Measurements from ENCODE around the gene MAD1L1. TPM values are rescaled to one million over a fixed set of nuclear protein-coding genes. Genes with fewer than 3 reads are reported as not detected.

Gene MAD1L1
- total and polyA plus RNA-seq, 2 donors (not counting 3 experiments of a cell fraction or from before 2014, with no cell fraction given), result 34.1 to 42.3 TPM

DNA sequence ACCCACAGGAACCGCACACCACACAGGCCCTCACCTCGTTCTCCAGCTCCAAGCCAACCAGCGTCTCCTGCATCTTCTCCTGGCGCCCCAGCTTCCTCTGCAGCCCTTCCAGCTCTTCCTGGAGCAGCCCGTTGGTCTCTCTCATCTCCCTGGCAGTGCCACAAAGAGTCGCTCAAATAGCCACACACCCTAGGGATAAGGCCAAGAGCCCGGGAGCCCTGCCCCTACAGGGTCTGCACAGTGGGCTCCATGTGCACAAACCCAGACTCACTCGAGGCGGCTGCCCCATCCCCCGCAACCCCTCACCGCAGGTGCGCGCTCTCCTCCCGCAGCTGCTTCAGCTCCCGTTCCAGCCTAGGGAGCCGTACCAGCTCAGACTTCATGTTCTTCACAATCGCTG is 16.9 kb downstream of the MAD1L1 start:
- CTCF ChIA-PET, result interaction anchor here (1.4 kb wide), 1 partner anchor 21 kb away, joined by 3 read pairs; no protein-coding TSS in a partner anchor
- BruUV-seq (replicated peaks), result no TSS peak
- Histone ChIP-seq H3K9me1 (replicated peaks; ENCODE audit: control insufficient read depth, extremely low read depth, insufficient read depth, low read length) (no peaks in the 10 kb centered on the region), H2AFZ (ENCODE audit: low read depth, low read length) (no peak overlapping the region), H3K9me3 (replicated peaks; ENCODE audit: control insufficient read depth, insufficient read depth, low read length) (no peaks in the 10 kb centered on the region), H3K4me2 (ENCODE audit: insufficient read depth, low read length) (no peak overlapping the region), H4K20me1 (replicated peaks; ENCODE audit: control insufficient read depth, extremely low read depth, insufficient read depth, low read length) (no peaks in the 10 kb centered on the region), H3K4me3 (replicated peaks in 1 of 3; ENCODE audit: insufficient read depth in 1 of 3, low read depth in 1 of 3, low read length in 3 of 3) (no peak overlapping the region), H3K27ac (ENCODE audit: insufficient read depth, low read depth, low read length) (no peak overlapping the region), H3K79me2 (ENCODE audit: control insufficient read depth, insufficient read depth, low read length) (no peaks in the 10 kb centered on the region), H3K4me1 (ENCODE audit: control insufficient read depth, extremely low read depth, insufficient read depth, low read length) (no peaks in the 10 kb centered on the region), H3K9ac (replicated peaks; ENCODE audit: extremely low read depth, insufficient read depth, low read length) (no peak overlapping the region), H3K36me3 (ENCODE audit: control insufficient read depth in 2 of 2, extremely low read depth in 1 of 2, insufficient read depth in 2 of 2, low read length in 2 of 2) (peaks cover 7 to 37% of the 10 kb centered on the region in 2 experiments), H3K27me3 (ENCODE audit: control insufficient read depth in 2 of 2, insufficient read depth in 2 of 2, low read length in 2 of 2) (no peaks in the 10 kb centered on the region)
- FAIRE-seq, result no peak
- POLR2A ChIA-PET, result no interaction called here
- no peak for DNase-seq (ENCODE audit: low read depth, low spot score)
- dilution Hi-C loops (cut with MboI; ENCODE audit: extremely low pct_ligation_motif_present, low sequenced_read_pairs) (no loop called here), intact Hi-C loops (cut with micrococcal nuclease) (no loop called here)
- TF ChIP-seq, protein P1, sequence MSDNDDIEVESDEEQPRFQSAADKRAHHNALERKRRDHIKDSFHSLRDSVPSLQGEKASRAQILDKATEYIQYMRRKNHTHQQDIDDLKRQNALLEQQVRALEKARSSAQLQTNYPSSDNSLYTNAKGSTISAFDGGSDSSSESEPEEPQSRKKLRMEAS (IDR thresholded peaks at IDR 0.05; ENCODE audit: insufficient read depth, insufficient read length), result no peak
- no peak for TF ChIP-seq JUN (IDR thresholded peaks at IDR 0.05; ENCODE audit: borderline replicate concordance, insufficient read depth, insufficient read length, low read depth)
- TF ChIP-seq EZH2 (IDR thresholded peaks at IDR 0.05; ENCODE audit: borderline replicate concordance, low read depth, low read length, severe bottlenecking), result no peak

DNA sequence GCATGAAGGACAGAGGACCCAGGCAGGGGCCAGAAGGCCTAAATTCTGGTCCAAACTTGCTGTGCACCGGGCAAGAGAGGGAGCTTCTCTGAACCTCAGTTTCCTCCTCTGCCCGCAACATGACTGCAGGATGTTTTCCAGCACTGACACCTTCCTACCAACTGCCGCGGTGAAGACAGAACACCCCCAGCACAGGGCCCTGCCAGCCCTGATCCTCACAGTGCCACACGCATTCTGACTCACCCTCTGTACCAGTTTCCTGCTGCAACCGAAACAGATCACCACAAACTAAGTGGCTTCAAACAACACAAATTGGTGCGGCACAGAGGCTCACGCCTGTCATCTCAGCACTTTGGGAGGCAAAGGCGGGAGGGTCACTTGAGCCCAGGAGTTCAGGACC is 18.1 kb downstream of the MAD1L1 start:
- H3K27me3 ChIP-seq (ENCODE audit: control insufficient read depth in 2 of 2, insufficient read depth in 2 of 2, low read length in 2 of 2), result no peaks in the 10 kb centered on the region
- H3K4me2 ChIP-seq (ENCODE audit: insufficient read depth, low read length), result no peak overlapping the region
- CTCF ChIA-PET, result no interaction called here
- H3K9me3 ChIP-seq (replicated peaks; ENCODE audit: control insufficient read depth, insufficient read depth, low read length), result no peaks in the 10 kb centered on the region
- no peaks in the 10 kb centered on the region for H3K4me1 ChIP-seq (ENCODE audit: control insufficient read depth, extremely low read depth, insufficient read depth, low read length)
- no TSS peak for BruUV-seq (replicated peaks)
- no peak overlapping the region for H3K4me3 ChIP-seq (replicated peaks in 1 of 3; ENCODE audit: insufficient read depth in 1 of 3, low read depth in 1 of 3, low read length in 3 of 3)
- dilution Hi-C loops (cut with MboI; ENCODE audit: extremely low pct_ligation_motif_present, low sequenced_read_pairs) (no loop called here), intact Hi-C loops (cut with micrococcal nuclease) (no loop called here)
- no peak for FAIRE-seq
- POLR2A ChIA-PET, result no interaction called here
- H3K9ac ChIP-seq (replicated peaks; ENCODE audit: extremely low read depth, insufficient read depth, low read length), result no peak overlapping the region
- no peak for DNase-seq (ENCODE audit: low read depth, low spot score)
- H4K20me1 ChIP-seq (replicated peaks; ENCODE audit: control insufficient read depth, extremely low read depth, insufficient read depth, low read length), result no peaks in the 10 kb centered on the region
- no peak overlapping the region for H3K27ac ChIP-seq (ENCODE audit: insufficient read depth, low read depth, low read length)
- no peaks in the 10 kb centered on the region for H3K9me1 ChIP-seq (replicated peaks; ENCODE audit: control insufficient read depth, extremely low read depth, insufficient read depth, low read length)
- TF ChIP-seq GATA2 (IDR thresholded peaks at IDR 0.05; ENCODE audit: insufficient read depth, insufficient read length, low read depth, low read length) (no peak), POLR2A (IDR thresholded peaks at IDR 0.05; ENCODE audit: low read depth, low read length) (no peak), JUN (IDR thresholded peaks at IDR 0.05; ENCODE audit: borderline replicate concordance, insufficient read depth, insufficient read length, low read depth) (no peak), FOS (IDR thresholded peaks at IDR 0.05; ENCODE audit: borderline replicate concordance, insufficient read depth, low read length) (no peak), POLR2AphosphoS5 (IDR thresholded peaks at IDR 0.05; ENCODE audit: insufficient read depth, low read depth, low read length) (no peak), EZH2 (IDR thresholded peaks at IDR 0.05; ENCODE audit: borderline replicate concordance, low read depth, low read length, severe bottlenecking) (no peak), MYC (IDR thresholded peaks at IDR 0.05; ENCODE audit: low read depth, low read length) (no peak)
- TF ChIP-seq, protein P1 (IDR thresholded peaks at IDR 0.05; ENCODE audit: insufficient read depth, insufficient read length), result no peak
- TF ChIP-seq, protein P2, sequence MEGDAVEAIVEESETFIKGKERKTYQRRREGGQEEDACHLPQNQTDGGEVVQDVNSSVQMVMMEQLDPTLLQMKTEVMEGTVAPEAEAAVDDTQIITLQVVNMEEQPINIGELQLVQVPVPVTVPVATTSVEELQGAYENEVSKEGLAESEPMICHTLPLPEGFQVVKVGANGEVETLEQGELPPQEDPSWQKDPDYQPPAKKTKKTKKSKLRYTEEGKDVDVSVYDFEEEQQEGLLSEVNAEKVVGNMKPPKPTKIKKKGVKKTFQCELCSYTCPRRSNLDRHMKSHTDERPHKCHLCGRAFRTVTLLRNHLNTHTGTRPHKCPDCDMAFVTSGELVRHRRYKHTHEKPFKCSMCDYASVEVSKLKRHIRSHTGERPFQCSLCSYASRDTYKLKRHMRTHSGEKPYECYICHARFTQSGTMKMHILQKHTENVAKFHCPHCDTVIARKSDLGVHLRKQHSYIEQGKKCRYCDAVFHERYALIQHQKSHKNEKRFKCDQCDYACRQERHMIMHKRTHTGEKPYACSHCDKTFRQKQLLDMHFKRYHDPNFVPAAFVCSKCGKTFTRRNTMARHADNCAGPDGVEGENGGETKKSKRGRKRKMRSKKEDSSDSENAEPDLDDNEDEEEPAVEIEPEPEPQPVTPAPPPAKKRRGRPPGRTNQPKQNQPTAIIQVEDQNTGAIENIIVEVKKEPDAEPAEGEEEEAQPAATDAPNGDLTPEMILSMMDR (IDR thresholded peaks at IDR 0.05; ENCODE audit: extremely low read depth in 1 of 2, insufficient read depth in 1 of 2, low read depth in 1 of 2, low read length in 2 of 2), result no peak
- H3K79me2 ChIP-seq (ENCODE audit: control insufficient read depth, insufficient read depth, low read length), result no peaks in the 10 kb centered on the region
- H3K36me3 ChIP-seq (ENCODE audit: control insufficient read depth in 2 of 2, extremely low read depth in 1 of 2, insufficient read depth in 2 of 2, low read length in 2 of 2), result peaks cover 7 to 39% of the 10 kb centered on the region in 2 experiments
- no peak overlapping the region for H2AFZ ChIP-seq (ENCODE audit: low read depth, low read length)
